Skin epidermis (tissue), 12 donors: ENCODE results near the gene CYTL1.
"Not testable (repeated sequence)": the region's sequence is repeated elsewhere in the genome, so short reads cannot be mapped to it uniquely, and the experiment has no call there.

Source experiments
- H3K27ac ChIP-seq, 21 experiments: fragments of 200-600 bp; sonication (generic) in 11 of 21; one replicate each; pipeline ENCODE4 v1.5.0; 2020; ENCODE audit warnings: mild to moderate bottlenecking in 3 of 21, inconsistent platforms in 2 of 21, moderate library complexity in 2 of 21
- H3K4me3 ChIP-seq, 7 experiments: fragments of 200-600 bp; sonication (generic) in 2 of 7; one replicate each; pipeline ENCODE4 v1.5.0; 2020; ENCODE audit warnings: inconsistent platforms in 2 of 7, mild to moderate bottlenecking in 2 of 7, moderate library complexity in 1 of 7

CYTL1 gene

GRCh38 chr4:5019274-5019673 is at the start of gene CYTL1:
Gene CYTL1, minus strand, starts transcription at chr4:5019458. Its CDS starts 13 bp downstream, at chr4:5019445.
- H3K4me3 ChIP-seq, result peak within 1 kb of the TSS in 1 of 7 experiments; percentile 6
- H3K27ac ChIP-seq, result peak within 1 kb of the TSS in 1 of 21 experiments; percentile 15

GRCh38 chr4:5067908-5068307 is 48.6 kb upstream of the CYTL1 start:
- Histone ChIP-seq H3K27ac (no peak overlapping the region), H3K4me3 (no peak overlapping the region)

- H3K27ac ChIP-seq, result not testable (repeated sequence)
Measured at GRCh38 chr4:5066968-5067367, 47.7 kb upstream of the CYTL1 start.

GRCh38 chr4:5066101-5066500 is 46.8 kb upstream of the CYTL1 start:
- H3K4me3 ChIP-seq, result no peak overlapping the region

More at GRCh38 chr4:5066968-5067367, 47.7 kb upstream of the CYTL1 start:
- not testable (repeated sequence) for H3K4me3 ChIP-seq

GRCh38 chr4:5055411-5055810 is 36.2 kb upstream of the CYTL1 start:
- H3K4me3 ChIP-seq, result no peak overlapping the region

More at GRCh38 chr4:5066101-5066500, 46.8 kb upstream of the CYTL1 start:
- H3K27ac ChIP-seq, result no peak overlapping the region

GRCh38 chr4:5054532-5054931 is 35.3 kb upstream of the CYTL1 start:
- Histone ChIP-seq H3K4me3 (no peak overlapping the region), H3K27ac (no peak overlapping the region)

More at GRCh38 chr4:5055411-5055810, 36.2 kb upstream of the CYTL1 start:
- H3K27ac ChIP-seq, result no peak overlapping the region

GRCh38 chr4:5052726-5053425 is 33.6 kb upstream of the CYTL1 start:
- peak overlapping the region in 1 of 21 experiments; percentile 28 for H3K27ac ChIP-seq
- H3K4me3 ChIP-seq, result no peak overlapping the region

- peak overlapping the region; percentile 36 to 56 (median 42) for H3K4me3 ChIP-seq
- peak overlapping the region in 5 of 21 experiments; percentile 5 to 81 (median 28) for H3K27ac ChIP-seq
Measured at GRCh38 chr4:5052204-5052702, 33.0 kb upstream of the CYTL1 start.

GRCh38 chr4:5051278-5052203 is 32.3 kb upstream of the CYTL1 start, which contains the start of gene STK32B:
Gene STK32B, plus strand, starts transcription at chr4:5051480.
- H3K4me3 ChIP-seq, result peak within 1 kb of the TSS; percentile 36 to 56 (median 42)
- peak within 1 kb of the TSS in 12 of 21 experiments; percentile 2 to 81 (median 20) for H3K27ac ChIP-seq

- Histone ChIP-seq H3K27ac (peak overlapping the region in 11 of 21 experiments; percentile 2 to 81 (median 15)), H3K4me3 (peak overlapping the region; percentile 36 to 56 (median 42))
Measured at GRCh38 chr4:5050520-5051277, 31.4 kb upstream of the CYTL1 start.

GRCh38 chr4:5048721-5049120 is 29.5 kb upstream of the CYTL1 start:
- H3K27ac ChIP-seq, result no peak overlapping the region

GRCh38 chr4:5045097-5045496 is 25.8 kb upstream of the CYTL1 start:
- Histone ChIP-seq H3K27ac (peak overlapping the region in 2 of 21 experiments; percentile 47 to 49), H3K4me3 (no peak overlapping the region)

More at GRCh38 chr4:5048721-5049120, 29.5 kb upstream of the CYTL1 start:
- H3K4me3 ChIP-seq, result no peak overlapping the region

- H3K4me3 ChIP-seq, result no peak overlapping the region
- peak overlapping the region in 4 of 21 experiments; percentile 13 to 49 (median 38) for H3K27ac ChIP-seq
Measured at GRCh38 chr4:5044341-5044740, 25.1 kb upstream of the CYTL1 start.

- Histone ChIP-seq H3K27ac (no peak overlapping the region), H3K4me3 (no peak overlapping the region)
Measured at GRCh38 chr4:5043579-5043978, 24.3 kb upstream of the CYTL1 start.

GRCh38 chr4:5041699-5042098 is 22.4 kb upstream of the CYTL1 start:
- no peak overlapping the region for H3K27ac ChIP-seq
- no peak overlapping the region for H3K4me3 ChIP-seq

GRCh38 chr4:5040856-5041620 is 21.8 kb upstream of the CYTL1 start:
- H3K4me3 ChIP-seq, result no peak overlapping the region
- H3K27ac ChIP-seq, result no peak overlapping the region

- Histone ChIP-seq H3K4me3 (no peak overlapping the region), H3K27ac (no peak overlapping the region)
Measured at GRCh38 chr4:5039800-5040199, 20.5 kb upstream of the CYTL1 start.
